ENCODE results near the gene PPFIA4. TPM values are rescaled to one million over a fixed set of nuclear protein-coding genes. Genes with fewer than 3 reads are reported as not detected.

PPFIA4 gene
- total RNA-seq, 2 donors from 2014 or later = 2.0 to 3.1 TPM

DNA sequence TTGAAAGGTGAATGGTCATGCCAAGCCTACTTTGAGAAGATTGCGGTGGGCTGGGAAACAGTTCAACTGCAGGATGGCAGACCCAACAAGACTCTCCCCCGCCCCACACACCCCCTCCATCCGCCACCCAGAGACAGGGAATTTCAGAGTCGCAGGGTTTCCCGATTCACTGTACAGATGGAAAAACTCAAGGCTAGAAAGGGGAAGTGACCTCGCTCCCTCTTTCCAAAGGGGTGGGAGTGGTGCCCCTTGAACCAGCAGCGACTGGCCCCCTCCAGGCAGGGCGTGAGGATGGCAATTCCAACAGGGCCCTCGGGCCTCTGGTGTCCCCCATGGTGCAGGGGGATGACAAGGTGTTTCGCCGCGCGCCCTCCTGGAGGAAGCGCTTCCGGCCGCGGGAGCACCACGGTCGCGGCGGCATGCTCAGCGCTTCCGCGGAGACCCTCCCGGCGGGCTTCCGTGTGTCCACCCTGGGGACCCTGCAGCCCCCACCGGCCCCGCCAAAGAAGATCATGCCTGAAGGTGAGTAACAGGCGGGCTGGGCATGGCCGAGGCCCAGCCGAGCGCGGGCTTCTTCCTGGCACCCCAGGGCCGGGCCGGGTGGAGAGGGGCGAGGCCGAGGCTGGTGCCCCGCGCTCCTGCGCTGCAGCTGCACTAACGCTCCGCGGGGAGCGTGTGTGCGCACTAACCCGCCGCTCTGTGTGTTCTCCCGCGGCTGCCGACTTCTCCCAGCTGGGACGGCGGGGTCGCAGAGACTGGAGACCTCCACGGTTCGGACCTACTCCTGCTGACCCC lies 49.1 kb downstream of the PPFIA4 start:
- no peak for DNase-seq (ENCODE audit: low spot score)
- intact Hi-C loops (cut with DNase I) = no loop called here

DNA sequence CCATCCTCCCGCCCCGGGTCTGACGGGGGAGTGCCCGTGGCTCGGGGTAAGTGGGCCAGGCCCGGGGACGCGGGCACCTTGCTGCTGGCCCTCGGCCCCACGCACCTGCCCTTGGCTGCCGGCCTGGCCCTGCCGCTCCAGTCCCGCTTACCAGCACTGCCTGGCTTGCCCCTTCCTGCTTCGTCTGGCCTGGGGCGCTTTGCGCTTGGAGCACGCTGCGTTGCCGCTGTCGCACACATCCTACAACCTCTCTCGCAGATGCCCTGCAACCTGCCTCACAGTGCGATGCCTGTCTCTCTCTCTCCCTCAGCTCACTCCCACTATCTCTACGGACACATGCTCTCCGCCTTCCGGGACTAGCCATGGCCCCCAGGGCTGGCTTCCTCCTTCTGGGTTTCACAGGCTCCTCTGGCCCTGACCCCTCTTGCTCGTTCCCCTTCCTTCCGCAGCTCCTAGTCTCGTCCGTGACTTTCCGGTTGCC lies 49.8 kb downstream of the PPFIA4 start:
- no peak for DNase-seq (ENCODE audit: low spot score)
- intact Hi-C loops (cut with DNase I) = no loop called here

DNA sequence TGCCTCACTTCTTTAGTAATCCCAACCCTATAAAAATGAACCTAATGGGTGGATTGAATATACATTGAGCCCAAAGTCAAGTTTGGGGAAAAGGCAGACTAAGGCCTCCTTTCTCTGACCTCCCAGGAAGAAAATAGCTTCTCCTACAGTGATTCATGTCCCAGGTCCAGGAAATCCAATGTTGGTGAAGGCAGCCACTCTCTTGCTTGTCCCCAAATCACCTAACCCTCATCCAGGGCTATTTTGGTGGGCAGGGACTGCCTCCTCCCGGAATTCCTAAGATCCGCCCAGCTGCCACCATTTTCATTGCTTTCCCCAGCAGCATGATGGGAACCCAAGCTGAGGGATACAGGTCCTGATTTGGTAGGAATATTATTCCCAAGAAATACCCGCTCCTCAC lies 51.1 kb downstream of the PPFIA4 start:
- intact Hi-C loops (cut with DNase I) = no loop called here
- no peak for DNase-seq (ENCODE audit: low spot score)

DNA sequence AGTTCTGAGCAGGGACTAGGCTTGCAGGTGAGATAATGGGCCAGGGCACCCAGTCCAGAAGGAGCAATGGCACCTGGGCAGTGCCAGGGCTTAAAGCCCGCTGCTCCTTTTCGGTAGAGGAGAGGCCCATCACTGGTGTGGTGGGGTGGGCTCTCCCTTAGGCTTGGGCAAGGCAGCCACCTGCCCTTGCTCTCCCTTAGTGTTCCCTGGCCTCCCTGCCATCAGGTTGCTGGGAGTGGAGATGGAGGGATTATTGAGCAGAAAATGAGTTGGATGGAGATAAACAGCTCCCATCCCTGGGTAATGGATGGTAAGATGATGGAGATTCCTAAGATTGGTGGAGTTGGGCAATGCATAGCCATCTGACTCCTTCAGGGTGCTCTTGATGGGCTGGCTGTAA lies 51.7 kb downstream of the PPFIA4 start:
- intact Hi-C loops (cut with DNase I) = no loop called here
- no peak for DNase-seq (ENCODE audit: low spot score)

DNA sequence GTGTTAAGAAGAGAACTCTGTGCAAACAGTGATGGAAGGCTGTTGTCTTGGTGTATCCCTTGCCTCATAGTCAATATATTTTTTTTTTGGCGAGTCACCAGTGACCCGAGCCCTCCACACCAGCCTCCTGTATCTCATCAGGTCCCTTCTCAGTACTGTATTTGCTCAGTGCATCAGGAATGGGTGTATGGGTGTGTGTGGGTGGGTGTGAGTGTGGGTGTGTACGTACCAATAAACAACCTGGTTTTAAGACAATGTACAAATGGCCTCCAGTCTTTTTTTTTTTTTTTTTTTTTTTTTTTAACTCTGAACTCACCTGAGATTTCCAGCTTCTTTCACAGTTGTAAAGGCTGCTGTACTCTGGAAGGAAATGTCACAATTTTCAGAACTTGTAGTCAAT lies 52.2 kb downstream of the PPFIA4 start:
- intact Hi-C loops (cut with DNase I) = no loop called here
- DNase-seq (ENCODE audit: low spot score) = no peak

DNA sequence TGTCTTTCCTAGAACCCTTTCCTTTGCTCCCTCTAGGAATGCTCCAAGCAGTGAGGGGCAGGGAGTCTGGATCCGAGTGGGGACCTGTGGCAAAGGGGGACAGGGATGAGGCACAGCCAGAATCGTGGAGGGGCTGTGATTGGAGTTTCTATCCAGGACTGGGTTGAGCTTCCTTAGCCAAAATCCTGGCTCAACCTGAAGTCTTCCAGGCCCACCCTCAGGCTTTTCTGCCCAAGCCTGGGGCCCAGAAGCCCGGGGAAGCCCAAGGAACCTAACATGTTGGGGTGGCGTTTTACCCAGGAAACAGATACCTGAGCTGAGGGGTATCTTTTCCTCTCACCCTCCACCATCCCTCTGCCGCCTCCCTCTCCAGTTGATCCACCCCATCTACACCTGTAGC lies 54.2 kb downstream of the PPFIA4 start:
- no peak for DNase-seq (ENCODE audit: low spot score)
- intact Hi-C loops (cut with DNase I) = no loop called here

DNA sequence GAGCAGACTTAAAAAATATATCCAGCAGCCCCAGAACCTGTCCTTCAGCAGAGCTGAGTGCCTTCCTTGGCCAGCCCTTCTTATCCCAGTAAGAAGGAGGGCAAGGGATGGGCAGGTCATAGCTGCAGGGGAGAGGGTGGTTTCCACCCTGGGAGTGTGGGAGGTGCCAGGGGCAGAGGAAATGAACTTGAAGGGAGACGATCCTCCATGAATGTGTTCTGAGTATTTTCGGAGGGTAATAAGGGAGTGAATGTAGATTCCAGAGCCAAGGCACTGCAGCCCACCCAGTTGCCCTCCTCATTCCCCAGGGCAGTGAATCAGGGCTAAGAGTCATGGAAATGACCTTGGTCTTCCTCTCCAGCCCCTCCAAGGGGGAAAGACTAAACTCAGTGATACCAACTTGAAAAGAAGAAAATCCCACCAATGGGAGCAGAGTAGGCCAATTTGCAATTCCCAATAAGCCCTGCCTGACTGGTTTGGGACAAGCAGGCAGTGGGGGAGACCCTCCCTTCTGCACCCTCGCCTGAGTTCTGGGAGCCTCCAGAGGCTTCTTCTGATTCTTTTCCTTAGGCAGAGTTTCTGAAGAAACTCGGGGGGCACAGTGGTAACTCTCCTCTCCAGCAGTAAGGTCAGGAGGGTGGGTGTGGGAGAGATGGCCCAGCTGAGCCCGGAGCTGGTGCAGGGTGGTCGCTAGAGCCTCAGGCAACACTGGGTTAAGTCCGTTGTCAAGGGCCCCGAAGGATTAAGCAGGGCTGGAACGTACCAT lies 55.4 kb downstream of the PPFIA4 start:
- intact Hi-C loops (cut with DNase I) = no loop called here
- no peak for DNase-seq (ENCODE audit: low spot score)

DNA sequence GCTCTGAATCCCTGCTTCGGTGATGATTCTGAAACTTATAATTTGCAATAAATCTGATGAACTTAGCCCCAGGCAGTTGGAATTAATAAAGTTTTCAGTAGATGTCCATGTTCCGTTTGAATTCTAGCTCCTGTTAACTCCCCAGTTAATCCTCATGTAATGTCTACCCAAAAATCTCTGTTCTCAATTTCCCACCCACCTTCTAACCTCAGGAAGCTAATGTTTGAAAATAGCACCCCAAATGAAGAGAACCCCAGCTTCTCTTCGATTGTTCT lies 55.9 kb downstream of the PPFIA4 start:
- intact Hi-C loops (cut with DNase I) = no loop called here
- DNase-seq (ENCODE audit: low spot score) = no peak

DNA sequence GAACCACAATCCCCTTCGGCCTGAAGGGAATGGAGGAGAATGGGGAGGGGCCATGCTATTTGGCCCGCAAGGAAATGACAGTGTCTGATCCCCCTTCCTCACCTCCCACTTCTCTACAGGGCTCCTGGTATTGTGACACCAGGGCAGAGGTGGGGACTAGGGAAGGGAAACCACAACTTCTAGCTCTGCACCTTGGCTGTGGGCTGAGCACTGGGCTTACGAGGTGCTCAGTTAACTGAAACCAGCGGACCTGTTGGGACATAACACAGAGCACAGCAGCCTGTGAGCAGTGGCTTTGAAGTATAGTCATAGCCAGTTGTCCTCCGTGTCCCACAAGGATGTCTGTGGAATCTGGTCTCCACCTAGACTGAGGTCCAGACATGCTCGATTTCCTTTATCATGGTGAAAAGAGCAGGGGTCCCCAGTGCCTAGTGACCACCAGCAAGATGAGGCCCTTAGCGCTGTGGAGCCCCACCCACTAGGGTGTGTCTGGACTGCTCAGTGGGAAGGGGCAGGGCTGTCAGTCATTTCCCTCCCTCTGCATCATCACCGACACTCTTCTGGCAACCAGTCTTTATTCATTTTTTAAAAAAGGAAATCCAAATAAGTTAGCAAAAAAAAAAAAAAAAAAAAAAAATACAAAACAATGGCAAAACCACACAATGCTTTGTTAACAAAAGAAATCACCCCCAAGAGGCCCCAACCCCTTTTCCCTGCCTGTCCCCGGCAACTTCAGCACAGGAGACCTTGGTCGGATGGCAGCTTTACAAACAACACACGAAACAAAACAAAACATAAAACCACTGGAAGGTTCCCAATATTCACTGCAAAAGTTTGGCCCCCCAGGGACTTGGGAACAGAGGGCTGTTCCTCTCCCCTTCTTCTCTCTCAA lies 56.5 kb downstream of the PPFIA4 start:
- DNase-seq (ENCODE audit: low spot score) = no peak
- intact Hi-C loops (cut with DNase I) = no loop called here

DNA sequence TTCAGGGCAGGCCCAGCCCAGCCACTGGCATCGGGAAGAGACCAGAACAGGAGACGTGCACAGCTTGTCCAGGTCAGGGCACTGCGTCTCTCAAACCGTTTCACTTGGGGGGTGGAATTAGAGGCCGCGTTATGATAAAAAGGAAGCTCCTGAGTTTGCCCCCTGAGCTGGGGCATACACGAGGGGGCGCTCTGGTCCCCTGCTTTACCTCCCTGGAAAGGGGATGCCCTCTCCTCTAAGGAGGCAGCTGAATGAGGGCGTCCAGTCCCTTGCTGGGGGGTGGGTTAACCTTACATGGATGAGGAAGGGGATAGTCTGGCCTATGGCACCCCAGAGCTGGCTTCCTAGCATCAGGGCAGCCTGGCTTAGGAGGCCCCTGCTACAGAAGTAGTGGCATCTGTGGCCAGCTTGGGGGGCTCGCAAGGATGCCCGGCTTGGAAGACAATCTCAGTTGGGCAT lies 57.2 kb downstream of the PPFIA4 start:
- intact Hi-C loops (cut with DNase I) = no loop called here
- no peak for DNase-seq (ENCODE audit: low spot score)

DNA sequence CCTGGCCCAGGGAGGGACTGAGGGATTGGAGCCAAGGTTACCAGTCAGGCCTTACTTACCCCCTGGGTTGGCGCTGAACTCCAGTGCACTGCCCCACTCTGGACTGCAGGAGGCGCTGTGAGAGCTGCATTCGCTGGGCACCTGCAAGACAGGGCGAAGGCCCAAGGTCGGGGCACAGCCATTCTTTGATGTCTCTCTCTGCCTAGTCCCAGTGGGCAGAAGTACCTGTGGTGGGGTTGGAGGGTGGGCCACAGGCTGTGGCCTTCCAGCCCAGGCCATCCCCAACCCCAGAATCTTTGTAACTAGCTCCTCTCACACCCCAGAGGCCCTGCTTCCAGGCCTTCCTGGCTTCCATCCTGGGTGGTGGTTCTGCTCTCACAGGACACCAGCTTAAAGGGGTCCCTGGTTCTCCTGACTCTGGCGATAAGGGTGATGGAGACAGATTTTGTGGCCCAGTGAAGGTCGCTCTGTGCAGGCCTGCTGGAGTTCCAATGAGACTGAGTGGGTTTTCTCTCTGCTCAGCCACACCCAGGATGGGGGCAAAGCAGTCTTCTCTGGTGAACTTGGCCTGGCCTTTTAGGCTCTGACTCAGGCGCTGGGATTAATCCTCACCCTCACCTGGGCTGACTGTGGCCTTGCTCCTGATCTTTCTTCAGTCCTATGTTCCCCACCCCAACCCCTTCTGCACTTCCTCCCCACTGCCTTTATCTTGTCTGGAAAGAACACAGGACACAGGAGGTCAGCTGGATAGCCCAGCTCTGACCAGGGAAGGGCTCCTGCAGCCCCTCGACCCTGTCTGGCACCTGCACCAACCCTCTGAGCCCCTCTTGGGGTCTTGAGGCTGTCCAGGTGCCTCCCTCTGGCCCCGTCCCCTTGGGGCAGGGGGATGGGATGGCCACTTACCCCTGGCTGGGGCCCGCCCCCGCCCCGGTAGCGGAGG lies 58.6 kb downstream of the PPFIA4 start:
- DNase-seq (ENCODE audit: low spot score) = no peak
- intact Hi-C loops (cut with DNase I) = no loop called here

DNA sequence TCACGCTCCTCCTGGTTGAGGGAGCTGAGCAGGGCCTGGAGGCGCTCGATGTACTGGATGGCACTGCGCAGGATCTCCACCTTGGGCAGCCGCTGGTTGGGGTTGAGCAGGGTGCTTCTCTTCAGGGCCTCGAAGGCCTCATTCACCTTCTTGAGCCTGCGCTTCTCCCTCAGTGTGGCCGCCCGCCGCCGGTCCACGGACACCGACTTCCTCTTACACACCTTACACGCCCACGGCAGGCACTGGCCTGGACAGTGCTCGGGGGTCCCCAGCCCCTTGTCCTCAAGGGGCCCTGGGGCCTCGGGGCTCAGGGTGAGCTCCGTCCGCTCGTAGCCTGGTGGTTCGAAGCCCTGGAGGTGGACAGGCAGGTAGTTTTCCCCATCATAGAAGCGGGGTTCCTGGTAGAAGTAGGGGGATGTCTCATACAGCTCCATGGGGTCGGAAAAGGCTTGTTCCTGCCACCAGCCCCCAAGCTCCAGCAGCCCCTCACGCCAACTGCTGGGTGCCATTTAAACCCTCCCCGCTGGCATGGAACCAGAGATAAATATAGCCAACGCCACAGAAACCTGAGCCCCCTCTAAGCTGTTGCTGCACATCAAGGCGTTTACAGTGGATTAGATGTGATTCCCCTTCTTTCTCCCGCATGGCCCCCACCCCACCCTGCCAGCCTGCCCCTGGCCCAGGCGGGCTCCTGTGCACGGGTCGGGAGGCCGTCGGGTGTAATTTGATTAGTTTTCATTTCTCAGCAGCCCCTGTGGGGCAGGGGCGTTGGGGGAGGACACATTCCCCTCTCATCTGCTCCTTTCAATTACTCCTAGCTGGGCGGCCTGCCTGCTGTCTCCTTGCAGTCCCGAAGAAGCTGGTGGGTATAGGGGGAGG lies 59.5 kb downstream of the PPFIA4 start, which contains the start of gene MYOG:
MYOG (minus strand) TSS at position 485 of the 879 bp plus-strand sequence; CDS start at position 434, 51 bp downstream.
- DNase-seq (ENCODE audit: low spot score) = no peak
- intact Hi-C loops (cut with DNase I) = no loop called here

DNA sequence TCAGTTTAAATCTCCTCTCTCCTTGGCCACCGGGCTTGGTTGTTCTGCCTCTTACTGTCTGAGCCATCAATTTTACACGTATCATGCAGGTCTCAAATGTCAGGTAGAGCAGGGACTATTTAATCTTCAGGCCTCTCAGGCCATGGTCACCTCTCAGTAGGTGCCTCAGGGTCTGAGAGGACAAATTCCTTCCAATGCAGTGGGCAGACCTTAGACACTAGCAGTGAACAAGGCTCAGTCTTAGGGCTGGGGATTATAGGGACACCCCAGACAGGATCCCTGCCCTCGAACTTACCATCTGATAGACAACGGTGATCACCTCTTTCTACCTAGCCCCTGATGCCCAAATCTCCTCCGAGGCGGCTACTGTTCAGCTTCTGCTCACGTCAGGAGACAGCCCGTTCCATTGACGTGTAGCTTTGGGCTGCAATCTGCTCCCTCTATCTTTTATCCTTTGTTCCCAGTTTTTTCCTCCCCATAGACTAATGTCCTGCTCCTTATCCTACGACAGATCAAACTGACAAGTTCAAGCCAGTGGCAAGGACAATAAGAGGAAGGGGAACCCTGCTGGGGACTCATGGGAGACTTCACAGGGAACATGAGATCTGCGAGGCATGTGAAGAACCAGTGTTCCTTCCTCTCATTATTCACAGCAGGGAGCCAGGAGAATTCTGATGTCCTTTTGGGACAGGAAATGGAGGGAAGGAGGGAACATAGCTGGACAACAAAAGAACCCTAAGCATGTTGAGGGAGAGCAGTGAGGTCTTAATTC lies 60.9 kb downstream of the PPFIA4 start:
- intact Hi-C loops (cut with DNase I) = no loop called here
- no peak for DNase-seq (ENCODE audit: low spot score)

DNA sequence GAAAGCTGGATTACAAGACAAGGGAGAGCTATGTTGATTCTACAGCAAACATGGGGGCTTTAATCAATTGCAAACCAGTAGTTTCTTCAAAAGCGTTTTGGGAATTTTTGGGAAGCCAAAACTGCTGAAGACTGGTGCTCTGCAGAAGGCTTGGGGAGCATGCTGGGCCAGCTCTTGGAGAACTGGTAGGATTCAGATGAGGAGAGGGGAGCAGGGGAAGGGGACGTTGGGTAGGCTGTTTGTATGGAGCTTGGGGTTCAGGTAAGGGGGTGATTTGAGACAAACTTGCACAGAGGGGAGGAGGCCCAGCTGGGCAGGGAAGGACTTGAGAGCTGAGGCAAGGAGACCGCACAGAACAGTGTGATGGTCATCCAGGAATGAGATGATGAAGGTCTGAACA lies 62.1 kb downstream of the PPFIA4 start:
- no peak for DNase-seq (ENCODE audit: low spot score)
- intact Hi-C loops (cut with DNase I) = no loop called here

DNA sequence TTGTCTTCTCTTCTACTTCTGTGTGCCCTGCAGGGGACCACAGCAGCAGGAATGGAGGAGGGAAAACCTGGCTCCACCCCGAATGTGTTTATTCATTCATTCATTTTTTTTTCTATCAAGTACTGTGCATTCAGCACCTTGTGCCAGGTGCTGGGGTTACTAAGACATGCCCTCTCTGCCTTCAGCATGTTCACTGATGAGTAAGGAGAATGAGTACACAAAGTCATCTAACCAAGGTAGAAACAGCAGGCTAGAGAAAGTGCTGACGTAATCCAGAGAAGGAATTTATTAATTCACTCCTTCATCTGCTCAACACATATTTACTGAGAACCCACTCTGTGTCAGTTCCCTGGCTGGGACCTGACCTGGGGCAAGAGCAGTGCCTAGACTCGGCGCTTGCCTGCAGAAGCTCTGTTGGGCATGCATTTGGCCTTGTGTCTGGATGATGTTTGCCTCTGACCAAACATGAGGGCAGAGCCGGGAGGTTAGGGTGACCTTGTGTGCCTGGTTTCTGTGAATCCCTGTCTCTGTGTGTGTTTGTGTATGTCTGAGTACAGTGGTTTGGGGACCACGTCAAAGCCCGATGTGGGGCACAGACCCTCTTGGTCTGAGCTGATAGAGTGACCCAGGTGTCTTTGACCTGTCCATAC lies 62.8 kb downstream of the PPFIA4 start:
- no peak for DNase-seq (ENCODE audit: low spot score)
- intact Hi-C loops (cut with DNase I) = no loop called here

DNA sequence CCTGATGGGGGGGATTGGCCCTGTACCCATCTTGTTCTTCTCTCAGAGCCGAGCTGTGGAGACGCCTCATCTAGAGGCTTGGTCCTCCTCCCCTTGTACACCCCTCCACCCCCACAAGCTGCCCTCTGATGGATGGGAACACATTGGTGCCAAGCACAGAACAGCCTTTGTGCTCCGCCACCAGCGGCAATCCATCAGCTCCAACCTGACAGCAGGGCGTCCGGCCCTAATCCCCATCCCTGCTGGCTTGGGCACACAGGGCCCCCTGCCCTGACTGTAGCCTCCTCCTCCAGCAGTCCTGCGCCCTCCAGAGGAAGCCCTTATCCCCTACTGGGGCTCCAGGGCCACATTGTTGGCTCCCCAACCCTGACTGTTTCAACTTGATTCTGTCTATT lies 63.4 kb downstream of the PPFIA4 start:
- no peak for DNase-seq (ENCODE audit: low spot score)
- intact Hi-C loops (cut with DNase I) = no loop called here
